ENCODE measurements around the gene RNF151. TPM values are rescaled to one million over a fixed set of nuclear protein-coding genes. Genes with fewer than 3 reads are reported as not detected.
A peak's percentile ranks its signal among the peaks of the same experiment; 100 is the strongest.

Gene RNF151
- total and polyA plus RNA-seq, 2 of the 13 experiments (the other 11 are each of a cell fraction or from before 2014, with no cell fraction given) = not detected

- TF ChIP-seq PAX8 (CRISPR knock-in tag; IDR thresholded peaks at IDR 0.05; ENCODE audit: borderline replicate concordance) (no peak), ZNF34 (CRISPR knock-in tag; IDR thresholded peaks at IDR 0.05; ENCODE audit: borderline replicate concordance) (no peak), ZKSCAN1 (IDR thresholded peaks at IDR 0.05; ENCODE audit: low read length) (no peak), MTA1 (CRISPR knock-in tag; IDR thresholded peaks at IDR 0.05; ENCODE audit: borderline replicate concordance) (peak; percentile 15; the same call in 1 of the 2 replicates), NAIF1 (CRISPR knock-in tag; IDR thresholded peaks at IDR 0.05; ENCODE audit: borderline replicate concordance) (no peak), ZMAT3 (CRISPR knock-in tag; conservative IDR thresholded peaks at IDR 0.05) (no peak), CENPX (CRISPR knock-in tag; IDR thresholded peaks at IDR 0.05) (no peak), ZMYM3 (CRISPR knock-in tag; IDR thresholded peaks at IDR 0.05) (no peak), ZNF639 (CRISPR knock-in tag; conservative IDR thresholded peaks at IDR 0.05) (no peak), PHF20 (CRISPR knock-in tag; IDR thresholded peaks at IDR 0.05) (no peak), NCOA1 (CRISPR knock-in tag; IDR thresholded peaks at IDR 0.05) (no peak), MTF1 (CRISPR knock-in tag; IDR thresholded peaks at IDR 0.05) (no peak), YEATS2 (CRISPR knock-in tag; IDR thresholded peaks at IDR 0.05; ENCODE audit: borderline replicate concordance) (no peak), PCBP2 (optimal IDR thresholded peaks at IDR 0.05; ENCODE audit: low read depth, low read length, poor library complexity, severe bottlenecking) (no peak), ZNF101 (CRISPR knock-in tag; IDR thresholded peaks at IDR 0.05; ENCODE audit: borderline replicate concordance, low read depth) (no peak), RCOR2 (CRISPR knock-in tag; IDR thresholded peaks at IDR 0.05) (0 out of 2 replicates have a peak, but pooled peaks have one; percentile 32), JUNB (CRISPR knock-in tag; IDR thresholded peaks at IDR 0.05; ENCODE audit: borderline replicate concordance) (no peak), ZNF362 (CRISPR knock-in tag; IDR thresholded peaks at IDR 0.05; ENCODE audit: borderline replicate concordance) (no peak), ZBTB46 (CRISPR knock-in tag; IDR thresholded peaks at IDR 0.05; ENCODE audit: borderline replicate concordance) (no peak), ZBTB37 (CRISPR knock-in tag; IDR thresholded peaks at IDR 0.05) (peak; percentile 95), HNRNPH1 (optimal IDR thresholded peaks at IDR 0.05; ENCODE audit: low read depth, low read length) (no peak), ZSCAN21 (CRISPR knock-in tag; IDR thresholded peaks at IDR 0.05; ENCODE audit: borderline replicate concordance) (no peak), MXI1 (IDR thresholded peaks at IDR 0.05; ENCODE audit: borderline replicate concordance, low read depth, low read length) (no peak), ATF7 (IDR thresholded peaks at IDR 0.05) (peak; percentile 59), ATF7 (CRISPR knock-in tag; IDR thresholded peaks at IDR 0.05) (no peak)
Observed at GRCh38 chr16:2015117-2015946, 48.7 kb downstream of the RNF151 start (continued).

All from HepG2 (cell line).